ENCODE results near the gene SRPK2.
A peak's percentile ranks its signal among the peaks of the same experiment; 100 is the strongest.
"Not testable (repeated sequence)": the region's sequence is repeated elsewhere in the genome, so short reads cannot be mapped to it uniquely, and the experiment has no call there.

SRPK2 gene

DNA sequence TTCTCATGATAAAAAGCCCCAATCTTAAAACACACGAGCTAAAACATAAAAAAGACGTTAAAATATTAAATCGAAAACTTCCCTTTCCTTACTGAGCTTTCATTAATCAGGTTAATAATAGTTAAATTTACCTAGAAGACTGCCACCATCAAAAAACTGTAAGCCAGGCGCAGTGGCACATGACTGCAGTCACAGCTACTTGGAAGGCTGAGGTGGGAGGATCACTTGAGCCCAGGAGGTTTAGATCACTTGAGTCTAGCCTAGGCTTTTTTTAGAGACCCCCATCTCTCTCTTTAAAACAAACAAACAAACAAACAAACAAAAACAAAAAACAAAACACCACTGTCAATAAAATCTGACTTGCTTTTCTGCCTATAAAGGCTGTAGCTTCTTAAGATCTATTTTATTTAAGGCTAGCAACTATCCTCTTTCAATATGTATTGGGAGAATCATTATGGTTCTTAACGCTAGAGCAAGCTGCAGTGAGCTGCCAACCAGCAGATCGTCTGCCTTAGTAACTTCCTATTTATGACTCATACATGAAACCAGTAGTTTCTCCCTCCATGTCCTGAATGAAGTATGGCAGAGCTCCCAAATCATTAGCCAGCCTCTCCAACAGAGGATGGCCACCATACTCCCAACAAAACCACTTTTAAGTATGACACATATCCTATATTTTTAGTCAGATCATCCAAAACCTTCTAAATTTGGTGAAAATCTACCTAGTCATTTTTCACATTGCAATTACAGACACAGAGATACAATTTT lies 163.7 kb downstream of the SRPK2 start:
- no peak for DNase-seq (ENCODE audit: low read depth, low spot score)

DNA sequence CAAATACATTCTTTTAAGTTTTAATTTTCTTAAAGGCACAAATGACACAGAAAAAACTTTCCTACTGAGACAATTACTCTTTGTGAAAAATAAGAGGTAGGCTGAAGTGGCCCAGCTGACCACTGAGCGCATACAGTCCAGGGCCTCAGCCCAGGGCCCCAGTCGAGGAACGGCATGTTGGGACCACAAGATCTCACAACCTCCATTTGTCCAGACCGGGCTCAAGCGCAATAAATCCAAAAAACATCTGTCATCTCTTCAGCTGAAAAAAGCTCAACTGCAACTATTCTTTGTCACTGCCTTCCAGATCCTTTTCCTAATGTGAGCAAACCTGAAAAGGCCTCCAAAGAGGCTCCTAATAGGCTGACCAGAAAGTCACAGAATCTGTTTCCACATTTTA lies 165.8 kb downstream of the SRPK2 start:
- DNase-seq (ENCODE audit: low read depth, low spot score) = no peak

DNA sequence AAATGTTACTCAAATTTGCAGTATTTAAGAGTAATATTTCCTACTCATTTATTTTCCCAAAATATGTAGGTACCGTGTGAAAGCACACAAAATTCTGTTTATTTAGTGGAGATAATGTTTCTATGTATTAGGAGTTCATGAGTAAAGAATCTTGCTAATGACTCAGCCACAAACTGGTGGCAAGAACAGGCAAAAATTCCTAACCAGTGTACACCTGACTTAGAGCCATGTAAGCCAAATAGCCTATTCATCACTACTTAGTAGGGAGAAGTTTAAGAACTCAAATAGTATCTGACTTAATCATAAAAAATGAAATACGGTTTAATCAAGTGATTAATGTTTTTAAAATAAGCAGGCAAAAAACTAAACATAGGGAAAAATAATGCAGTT lies 169.0 kb downstream of the SRPK2 start:
- no peak for DNase-seq (ENCODE audit: low read depth, low spot score)

DNA sequence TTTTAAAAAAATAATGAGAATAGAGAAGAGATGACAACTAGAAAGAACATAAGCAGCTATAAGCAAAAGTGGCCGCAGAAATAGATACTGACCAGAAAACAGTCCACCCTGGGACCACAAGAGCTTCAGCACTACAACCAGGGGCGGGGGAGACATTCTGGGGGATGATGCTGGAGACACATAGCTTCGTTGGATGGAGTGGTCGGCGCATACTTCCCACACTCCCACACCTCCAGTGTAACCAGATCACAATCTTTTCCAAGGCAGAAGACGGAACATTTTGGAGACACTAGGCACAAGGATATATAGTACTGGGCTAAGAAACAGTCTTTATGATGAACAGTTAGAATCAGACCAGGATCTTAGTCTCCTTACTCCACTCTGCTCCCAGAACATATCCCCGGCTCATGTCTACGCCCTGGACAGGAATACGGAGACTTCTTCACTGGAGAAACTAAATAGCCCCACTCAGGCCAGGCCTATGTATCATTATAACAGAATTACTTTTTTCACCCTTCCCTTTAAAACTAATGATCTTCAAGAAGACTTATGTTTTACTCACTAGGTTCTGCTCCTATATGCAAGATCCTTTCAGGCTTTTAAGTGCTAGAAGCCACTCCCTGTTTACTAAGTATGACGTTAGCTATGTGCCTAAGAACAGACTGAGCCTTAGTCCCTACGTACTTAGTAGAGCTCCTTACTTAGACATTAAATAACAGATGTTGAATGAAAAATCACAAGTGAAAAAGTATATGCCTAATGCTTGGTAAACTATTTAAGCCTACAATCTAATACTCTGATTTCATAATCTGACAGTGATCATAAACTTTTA lies 169.6 kb downstream of the SRPK2 start:
- no peak for DNase-seq (ENCODE audit: low read depth, low spot score)

DNA sequence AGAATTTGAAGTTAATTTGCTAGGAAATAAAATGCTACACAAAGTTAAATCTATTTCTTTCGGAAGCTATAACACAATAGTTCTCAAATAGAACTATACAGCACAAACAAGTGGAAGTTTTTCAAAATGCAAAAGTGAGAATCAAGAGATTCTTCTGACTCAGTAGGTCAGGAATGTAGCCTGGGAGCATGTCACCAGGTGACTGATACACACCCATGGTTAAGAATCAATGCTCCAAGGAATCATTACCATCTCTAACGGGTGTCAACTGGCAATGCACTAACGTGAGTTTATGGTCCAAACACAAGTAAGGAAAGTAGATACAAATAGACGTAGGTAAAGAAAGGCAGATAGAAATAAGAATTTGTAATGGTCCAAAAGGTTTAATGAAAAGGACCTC lies 170.5 kb downstream of the SRPK2 start:
- no peak for DNase-seq (ENCODE audit: low read depth, low spot score)

DNA sequence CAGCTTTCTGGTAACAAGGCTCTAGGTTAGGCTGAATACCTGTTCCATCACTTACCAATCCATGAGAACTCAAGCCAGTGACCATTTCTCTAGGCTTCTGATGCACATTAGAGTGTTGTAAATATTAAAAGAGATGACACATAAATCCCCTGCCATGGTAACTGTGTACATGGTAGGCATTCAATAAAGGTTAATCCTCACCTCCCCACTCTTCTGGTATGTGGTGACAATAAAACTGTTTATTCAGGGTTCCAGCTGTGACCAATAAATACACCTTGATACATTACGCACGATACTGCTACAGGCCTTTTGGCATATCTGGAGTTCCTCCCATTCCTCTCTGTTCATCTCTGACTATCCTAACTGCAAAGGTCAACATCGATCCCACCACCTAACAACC lies 171.9 kb downstream of the SRPK2 start:
- DNase-seq (ENCODE audit: low read depth, low spot score) = no peak

DNA sequence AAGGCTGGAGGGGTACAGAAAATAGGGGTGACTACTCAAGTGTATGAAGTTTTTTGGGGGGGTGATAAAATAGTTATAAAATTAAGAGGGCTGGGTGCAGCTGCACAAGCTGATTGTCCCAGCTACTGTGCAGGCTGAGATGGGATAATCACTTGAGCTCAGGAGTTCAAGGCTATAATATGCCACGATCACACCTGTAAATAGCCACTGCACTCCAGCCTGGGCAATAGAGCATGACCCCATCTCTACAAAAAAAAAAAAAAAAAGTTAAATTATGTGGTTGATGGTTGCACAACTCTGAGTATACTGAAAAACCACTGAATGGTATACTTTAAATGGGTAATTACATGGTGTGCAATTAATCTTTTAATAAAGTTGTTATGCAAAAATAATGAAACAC lies 172.9 kb downstream of the SRPK2 start:
- no peak for DNase-seq (ENCODE audit: low read depth, low spot score)

DNA sequence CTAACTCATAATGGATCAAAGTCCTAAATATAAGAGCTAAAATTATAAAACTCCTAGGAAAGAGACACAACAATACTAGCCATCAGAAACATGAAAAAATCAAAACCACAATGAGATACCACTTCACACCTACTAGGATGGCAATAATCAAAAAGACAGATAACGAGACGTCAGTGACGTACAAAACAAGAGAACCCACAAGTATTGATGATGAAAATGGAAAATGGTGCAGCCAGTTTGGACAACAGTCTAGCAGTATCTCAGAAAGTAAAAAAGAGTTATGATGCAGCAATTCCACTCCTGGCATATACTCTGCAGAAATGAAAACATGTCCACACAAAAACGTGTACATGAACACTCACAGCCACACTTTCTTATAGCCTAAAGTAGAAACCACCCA lies 173.5 kb downstream of the SRPK2 start:
- no peak for DNase-seq (ENCODE audit: low read depth, low spot score)

DNA sequence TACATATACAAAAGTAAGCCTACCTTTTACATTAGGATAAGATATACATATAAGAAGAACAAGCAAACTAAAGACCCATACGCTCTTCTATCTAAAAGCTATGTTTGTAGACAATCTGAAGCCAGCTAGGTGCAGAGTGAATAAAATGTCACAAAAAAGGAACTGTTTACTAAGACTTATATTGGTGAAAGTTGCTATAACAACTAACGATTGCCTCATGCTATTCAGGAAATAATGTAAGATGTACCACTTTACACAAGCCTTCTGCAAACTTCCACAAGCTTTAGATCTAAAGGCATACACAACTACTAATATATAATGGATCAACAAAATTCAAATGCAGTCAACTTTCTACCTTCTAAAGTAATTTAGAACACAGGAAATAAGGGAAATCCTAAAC lies 175.1 kb downstream of the SRPK2 start:
- no peak for DNase-seq (ENCODE audit: low read depth, low spot score)

DNA sequence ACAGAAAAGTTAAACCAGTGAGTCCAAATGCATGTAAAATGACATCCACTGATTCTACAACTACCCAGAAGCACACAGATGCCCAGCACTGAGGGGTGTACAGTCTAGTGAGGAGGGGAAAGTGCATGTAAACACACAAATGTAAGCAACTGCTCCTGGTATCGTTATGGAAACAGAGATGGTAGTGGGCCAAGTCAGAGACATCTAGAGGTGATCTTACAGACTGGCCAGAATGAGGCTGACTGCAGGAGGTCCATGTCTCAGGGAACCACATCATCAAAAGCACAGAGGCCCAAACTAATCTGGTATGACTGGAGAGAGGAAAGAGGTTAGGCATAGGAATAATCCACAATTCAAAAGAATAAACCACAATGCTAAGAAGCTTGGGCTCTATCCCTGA lies 176.5 kb downstream of the SRPK2 start:
- DNase-seq (ENCODE audit: low read depth, low spot score) = no peak

DNA sequence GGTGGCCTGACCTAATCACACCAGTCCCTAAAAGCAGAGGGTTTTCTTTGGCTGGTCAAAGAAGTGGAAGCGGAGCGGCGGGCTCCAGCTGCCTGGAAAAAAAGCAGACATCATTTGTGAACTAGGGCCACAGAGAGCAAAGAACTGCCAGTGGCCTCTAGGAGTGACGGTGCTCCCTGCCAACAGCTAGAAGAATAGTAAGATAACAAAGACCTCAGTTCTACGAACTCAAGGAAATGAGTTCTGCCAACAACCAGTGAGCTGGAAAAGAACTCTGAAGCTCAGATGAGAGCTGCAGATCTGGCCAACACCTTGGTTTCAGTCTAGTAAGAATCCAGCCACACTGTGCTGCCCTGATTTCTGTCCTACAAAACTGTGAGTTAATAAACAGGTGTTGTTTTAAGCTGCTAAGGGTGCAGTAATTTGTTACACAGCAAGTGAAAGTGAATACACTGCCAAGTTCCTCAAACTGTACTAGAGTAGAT lies 178.0 kb downstream of the SRPK2 start:
- DNase-seq (ENCODE audit: low read depth, low spot score) = no peak

DNA sequence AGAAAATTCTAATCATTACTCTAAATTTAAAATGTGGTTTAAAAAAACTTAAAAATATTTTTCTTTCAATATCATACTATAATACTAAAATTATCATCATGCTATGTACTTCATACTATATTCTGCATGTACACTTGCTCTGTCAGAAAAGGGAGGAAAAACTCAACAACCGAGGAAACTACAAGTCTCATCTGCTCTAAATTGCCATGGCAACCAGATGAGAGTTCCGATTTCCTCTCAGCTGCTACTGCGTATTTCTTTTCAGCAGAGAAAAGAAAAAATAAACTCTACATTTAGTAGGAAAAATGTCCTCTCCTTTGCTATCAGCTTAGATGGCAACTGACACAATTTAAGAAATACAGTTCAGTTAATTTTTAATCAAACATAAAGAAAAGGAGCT lies 178.9 kb downstream of the SRPK2 start:
- no peak for DNase-seq (ENCODE audit: low read depth, low spot score)

DNA sequence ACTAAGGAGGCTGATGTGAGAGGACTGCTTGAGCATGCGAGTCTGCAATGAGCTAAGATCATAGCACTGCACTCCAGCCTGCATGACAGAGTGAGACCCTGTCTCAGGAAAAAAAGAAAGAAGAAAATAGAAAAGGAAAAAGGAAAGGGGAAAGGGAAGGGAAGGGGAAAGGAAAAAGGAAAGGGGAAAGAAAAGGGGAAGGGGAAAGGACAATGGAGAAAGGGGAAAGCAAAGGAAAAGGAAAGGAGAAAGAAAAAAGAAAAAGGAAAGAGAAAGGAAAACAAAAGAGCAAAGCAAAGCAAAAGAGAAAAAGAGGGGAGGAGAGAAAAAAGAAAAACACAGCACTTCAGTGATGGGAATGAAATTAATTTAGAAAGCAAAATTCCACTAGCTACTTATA lies 179.3 kb downstream of the SRPK2 start:
- DNase-seq (ENCODE audit: low read depth, low spot score) = no peak

DNA sequence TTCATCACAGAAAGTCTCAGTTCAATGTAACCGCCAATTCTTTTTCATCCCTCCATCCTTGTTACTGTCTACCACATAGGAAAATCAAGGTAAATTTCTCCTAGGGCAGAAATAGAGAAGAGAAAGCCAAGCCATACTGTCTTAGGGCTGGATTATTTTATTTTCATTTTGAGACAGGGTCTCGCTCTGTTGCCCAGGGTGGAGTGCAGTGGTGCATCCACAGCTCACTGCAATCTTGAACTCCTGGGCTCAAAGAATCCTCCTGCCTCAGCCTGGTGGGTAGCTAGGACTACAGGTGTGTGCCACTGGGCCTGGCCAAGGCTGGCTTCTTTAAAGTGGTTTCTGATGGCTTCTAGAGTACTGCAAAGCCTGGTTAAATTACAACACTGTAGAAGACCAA lies 181.7 kb downstream of the SRPK2 start:
- DNase-seq (ENCODE audit: low read depth, low spot score) = no peak

DNA sequence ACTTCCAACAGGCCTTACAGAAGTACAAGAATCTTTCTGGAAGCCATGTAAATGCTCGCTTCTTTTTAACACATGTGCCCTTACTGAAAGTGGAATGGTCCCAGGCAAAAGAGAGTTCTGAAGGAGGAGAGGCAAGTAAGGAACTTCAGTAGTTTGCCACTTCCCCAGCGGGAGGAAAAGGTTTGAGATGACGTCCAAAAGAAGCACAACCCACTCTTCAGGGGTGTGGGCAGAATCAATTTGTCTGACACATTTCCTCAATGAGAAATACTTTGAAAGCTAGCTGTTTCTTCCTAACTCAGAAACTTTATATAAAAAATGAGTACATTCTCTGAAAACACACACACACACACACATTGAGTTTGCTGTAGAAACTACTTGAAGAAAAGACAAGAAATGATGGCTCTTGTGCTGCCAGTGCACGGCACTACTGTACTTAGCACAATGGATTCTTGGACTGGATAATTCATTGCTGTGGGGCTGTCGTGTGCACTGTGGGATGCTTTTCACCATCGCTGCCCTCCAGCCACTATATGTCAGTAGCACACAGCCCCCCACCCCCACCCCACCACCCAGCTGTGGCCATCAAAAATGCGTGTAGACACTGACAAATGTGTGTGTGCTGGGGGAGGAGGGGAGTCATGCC lies 183.0 kb downstream of the SRPK2 start:
- no peak for DNase-seq (ENCODE audit: low read depth, low spot score)

DNA sequence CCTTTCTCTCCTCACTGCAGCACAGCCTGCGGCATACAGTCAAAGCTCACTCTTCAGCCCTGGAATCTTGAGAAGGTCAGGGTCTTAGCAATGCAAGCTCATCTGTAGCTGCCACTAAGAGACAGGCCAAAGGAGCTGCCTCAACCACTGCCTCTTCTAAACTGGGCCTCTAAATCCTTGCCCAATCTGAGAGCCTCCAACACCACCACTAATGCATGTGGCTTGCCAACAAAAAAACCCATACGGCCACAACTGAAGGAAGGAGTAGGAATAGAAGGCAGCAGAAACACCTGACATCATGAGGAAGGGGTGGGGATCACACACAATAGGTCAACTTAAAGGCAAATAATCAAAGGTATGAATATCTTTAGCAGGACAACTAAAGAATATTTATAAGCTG lies 183.8 kb downstream of the SRPK2 start:
- DNase-seq (ENCODE audit: low read depth, low spot score) = no peak

DNA sequence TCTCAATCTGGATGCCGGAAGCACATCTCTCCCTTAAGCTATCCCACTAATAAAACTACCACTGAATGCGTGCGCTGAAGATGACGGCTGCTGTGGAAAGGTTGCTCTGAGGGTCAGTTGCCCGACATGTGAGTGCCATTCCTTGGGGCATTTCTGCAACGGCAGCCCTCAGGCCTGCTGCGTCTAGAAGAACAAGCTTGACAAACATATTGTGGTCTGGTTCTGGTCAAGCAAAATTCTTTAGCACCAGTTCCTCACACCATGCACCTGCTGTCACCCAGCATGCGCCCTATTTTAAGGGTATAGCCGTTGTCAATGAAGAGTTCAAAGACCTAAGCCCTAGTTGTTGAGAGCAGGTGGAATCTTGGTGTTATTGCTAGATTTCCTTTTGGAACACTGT lies 184.2 kb downstream of the SRPK2 start:
- no peak for DNase-seq (ENCODE audit: low read depth, low spot score)

DNA sequence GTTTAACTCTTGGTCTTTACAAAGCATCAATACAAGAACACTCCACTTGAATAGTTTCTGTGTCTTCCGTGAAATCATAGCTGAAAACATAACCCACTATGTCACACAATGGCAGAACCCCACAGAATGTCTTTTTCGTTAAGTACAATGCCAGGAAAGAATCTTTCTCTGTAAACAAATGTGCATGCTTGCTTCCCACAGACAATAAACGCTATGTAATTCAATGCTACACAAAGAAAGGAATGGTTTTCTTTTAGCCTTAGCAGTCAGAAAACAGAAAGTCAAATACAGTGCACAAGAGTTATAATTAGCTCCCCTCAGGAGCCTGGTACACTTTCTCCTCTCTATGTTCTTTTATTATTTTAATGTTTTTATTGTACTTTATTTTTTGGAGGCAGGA lies 186.1 kb downstream of the SRPK2 start:
- DNase-seq (ENCODE audit: low read depth, low spot score) = no peak

DNA sequence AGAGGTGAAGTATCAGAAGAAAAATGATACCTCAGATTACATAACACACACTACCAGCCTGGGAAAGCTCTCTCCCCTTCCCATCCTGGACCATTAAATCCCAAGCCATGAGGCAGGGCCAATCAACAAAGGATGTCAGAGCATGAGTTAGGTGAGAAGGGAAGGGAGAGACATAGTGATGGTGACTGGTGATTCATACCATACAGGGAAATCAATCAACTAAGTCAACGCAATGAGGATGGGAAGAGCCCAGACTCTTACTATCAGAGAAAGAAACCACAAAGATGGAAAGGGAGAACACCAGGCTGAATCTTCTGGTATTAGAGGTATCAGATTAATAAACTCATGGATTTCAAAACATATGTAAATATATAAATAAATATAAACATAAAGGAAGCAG lies 189.3 kb downstream of the SRPK2 start:
- no peak for DNase-seq (ENCODE audit: low read depth, low spot score)

DNA sequence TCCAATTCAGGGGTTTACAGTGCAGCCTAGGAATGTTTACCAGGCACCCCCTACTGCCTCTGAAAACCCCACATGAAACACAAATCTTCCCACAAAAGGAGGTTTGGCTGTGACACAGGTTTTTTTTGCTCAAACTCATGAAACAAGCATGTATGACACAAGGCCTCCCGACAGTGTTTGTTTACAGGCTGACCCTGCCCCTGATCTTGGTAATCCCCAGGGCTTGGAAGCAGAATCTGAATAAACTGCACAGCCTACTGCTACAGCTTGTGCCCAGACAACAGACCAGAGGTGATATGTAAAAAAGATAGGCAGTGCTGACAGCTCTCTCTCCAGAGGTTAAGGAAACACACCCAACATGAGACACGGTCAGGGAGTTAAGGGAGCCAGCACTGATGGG lies 190.5 kb downstream of the SRPK2 start:
- DNase-seq (ENCODE audit: low read depth, low spot score) = peak; percentile 47

DNA sequence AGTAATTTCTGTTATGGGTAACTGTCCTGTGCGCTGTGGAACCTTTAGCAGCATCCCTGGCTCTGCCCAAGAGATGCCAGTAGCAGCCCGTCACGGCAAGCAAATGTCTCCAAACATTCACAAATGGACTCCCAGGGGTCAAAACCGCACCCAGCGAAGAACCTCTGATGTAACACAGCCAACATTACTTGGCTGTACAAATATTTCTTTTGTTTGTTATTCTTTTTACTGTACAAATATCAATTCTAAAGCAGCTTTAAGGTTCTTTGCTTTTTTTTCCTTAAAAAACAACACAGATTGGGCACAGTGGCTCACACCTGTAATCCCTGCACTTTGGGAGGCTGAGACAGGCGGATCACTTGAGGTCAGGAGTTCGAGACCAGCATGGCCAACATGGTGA lies 192.2 kb downstream of the SRPK2 start:
- DNase-seq (ENCODE audit: low read depth, low spot score) = no peak

DNA sequence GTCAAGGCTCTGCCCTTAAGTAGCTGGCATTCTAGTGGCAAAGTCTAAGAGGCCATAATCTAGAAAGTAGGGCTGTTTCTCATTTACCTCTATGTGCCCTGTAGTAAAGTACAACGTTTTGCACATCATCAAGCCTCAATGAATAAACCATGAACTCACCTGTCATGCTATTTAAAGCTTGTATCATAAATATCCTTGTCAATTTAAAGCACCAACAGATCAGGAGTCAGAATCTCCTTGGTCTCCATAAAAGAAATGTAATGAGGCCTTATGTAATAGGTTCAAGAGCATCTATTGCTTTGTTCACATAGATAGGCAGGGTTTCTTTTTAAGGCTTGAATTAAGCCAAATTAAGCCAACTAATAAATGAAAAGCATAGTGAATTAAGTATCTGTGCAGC lies 192.8 kb downstream of the SRPK2 start:
- no peak for DNase-seq (ENCODE audit: low read depth, low spot score)

DNA sequence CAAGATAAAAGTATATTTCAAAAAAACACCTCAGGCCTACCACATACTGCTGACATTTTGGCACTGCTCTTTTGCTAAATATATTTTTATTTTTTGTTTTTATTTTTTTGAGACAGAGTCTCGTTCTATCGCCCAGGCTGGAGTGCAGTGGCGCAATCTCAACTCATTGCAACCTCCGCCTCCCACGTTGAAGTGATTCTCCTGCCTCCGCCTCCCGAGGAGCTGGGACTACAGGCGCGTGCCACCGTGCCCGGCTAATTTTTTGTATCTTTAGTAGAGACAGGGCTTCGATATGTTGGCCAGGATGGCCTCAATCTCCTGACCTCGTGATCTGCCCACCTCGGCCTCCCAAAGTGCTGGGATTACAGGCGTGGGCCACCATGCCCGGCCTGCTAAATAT lies 193.8 kb downstream of the SRPK2 start:
- not testable (repeated sequence) for DNase-seq (ENCODE audit: low read depth, low spot score)
